Measurements from ENCODE around the gene SLC8A3. TPM values are rescaled to one million over a fixed set of nuclear protein-coding genes. Genes with fewer than 3 reads are reported as not detected.
"Not testable (repeated sequence)": the region's sequence is repeated elsewhere in the genome, so short reads cannot be mapped to it uniquely, and the experiment has no call there.

SLC8A3 gene, protein sequence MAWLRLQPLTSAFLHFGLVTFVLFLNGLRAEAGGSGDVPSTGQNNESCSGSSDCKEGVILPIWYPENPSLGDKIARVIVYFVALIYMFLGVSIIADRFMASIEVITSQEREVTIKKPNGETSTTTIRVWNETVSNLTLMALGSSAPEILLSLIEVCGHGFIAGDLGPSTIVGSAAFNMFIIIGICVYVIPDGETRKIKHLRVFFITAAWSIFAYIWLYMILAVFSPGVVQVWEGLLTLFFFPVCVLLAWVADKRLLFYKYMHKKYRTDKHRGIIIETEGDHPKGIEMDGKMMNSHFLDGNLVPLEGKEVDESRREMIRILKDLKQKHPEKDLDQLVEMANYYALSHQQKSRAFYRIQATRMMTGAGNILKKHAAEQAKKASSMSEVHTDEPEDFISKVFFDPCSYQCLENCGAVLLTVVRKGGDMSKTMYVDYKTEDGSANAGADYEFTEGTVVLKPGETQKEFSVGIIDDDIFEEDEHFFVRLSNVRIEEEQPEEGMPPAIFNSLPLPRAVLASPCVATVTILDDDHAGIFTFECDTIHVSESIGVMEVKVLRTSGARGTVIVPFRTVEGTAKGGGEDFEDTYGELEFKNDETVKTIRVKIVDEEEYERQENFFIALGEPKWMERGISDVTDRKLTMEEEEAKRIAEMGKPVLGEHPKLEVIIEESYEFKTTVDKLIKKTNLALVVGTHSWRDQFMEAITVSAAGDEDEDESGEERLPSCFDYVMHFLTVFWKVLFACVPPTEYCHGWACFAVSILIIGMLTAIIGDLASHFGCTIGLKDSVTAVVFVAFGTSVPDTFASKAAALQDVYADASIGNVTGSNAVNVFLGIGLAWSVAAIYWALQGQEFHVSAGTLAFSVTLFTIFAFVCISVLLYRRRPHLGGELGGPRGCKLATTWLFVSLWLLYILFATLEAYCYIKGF
- total RNA-seq: 0.12 TPM in 1 of 2 replicates, not detected in the other

DNA sequence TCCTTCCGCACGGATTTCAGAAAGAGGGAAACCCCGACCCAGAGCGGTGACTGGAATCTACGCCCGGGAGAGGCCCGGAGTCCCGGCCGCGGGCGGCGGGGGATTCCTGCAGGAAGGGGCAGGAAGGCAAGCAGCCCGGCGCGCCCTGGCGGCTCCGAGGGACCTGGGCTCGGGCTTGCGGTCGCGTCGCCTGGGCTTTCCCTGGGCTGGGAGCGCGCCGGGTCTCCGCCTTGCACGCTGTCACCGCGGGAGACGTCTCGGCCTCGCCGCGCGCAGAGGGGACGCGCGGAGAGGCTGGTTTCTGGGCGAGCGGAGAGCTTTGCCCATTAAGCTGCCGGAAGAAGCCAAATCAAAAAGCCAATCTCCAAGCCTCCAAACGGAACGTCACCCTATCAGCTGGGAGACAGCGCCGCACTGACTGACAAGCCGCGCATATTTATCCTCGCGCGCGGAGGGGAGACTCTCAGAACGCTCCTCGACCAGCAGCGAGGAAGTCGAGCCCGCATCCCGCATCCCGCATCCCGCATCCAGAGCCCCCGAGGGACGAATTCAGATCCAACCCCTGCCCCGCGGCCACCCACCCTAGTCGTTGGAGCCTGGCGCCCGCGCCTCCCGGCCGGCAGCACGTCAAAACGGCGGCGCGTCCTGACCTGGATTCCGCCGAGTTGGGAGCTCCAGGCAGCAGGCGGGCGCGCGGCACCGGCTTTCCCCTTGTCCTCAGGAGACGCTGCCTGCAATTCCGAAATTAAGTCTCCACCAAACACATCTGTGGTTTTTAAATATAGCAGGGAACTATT lies at the start of gene SLC8A3:
TSS of gene SLC8A3 (minus strand) at position 293 of the 797 bp plus-strand sequence. CDS start 20,529 bp downstream, outside the sequence.
- peak within 1 kb of the TSS; percentile 49 for H3K4me3 ChIP-seq (ENCODE audit: low read depth, low read length)
- no peak for DNase-seq (ENCODE audit: low read depth)
- TF ChIP-seq, protein P1, sequence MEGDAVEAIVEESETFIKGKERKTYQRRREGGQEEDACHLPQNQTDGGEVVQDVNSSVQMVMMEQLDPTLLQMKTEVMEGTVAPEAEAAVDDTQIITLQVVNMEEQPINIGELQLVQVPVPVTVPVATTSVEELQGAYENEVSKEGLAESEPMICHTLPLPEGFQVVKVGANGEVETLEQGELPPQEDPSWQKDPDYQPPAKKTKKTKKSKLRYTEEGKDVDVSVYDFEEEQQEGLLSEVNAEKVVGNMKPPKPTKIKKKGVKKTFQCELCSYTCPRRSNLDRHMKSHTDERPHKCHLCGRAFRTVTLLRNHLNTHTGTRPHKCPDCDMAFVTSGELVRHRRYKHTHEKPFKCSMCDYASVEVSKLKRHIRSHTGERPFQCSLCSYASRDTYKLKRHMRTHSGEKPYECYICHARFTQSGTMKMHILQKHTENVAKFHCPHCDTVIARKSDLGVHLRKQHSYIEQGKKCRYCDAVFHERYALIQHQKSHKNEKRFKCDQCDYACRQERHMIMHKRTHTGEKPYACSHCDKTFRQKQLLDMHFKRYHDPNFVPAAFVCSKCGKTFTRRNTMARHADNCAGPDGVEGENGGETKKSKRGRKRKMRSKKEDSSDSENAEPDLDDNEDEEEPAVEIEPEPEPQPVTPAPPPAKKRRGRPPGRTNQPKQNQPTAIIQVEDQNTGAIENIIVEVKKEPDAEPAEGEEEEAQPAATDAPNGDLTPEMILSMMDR (conservative IDR thresholded peaks at IDR 0.05; ENCODE audit: low read depth, low read length): no peak

DNA sequence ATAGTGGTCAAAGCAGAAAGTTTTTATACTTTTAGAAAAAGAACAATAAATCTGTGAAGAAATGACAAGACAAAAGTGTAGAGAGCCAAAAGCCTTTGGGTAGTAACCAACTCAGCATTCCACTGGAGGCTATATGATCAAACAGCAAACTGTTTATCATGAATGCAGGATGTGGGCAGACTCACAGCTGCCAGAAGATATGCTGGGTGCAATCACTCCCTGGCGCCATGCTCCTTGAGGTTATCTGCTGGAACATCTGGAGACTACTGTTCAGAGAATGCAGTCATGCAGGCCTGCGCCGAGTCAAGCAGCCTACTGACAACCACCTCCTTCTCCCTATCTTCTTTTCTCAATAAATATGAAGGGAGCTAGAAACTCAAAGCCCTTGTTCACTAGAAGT lies 49.0 kb upstream of the SLC8A3 start:
- TF ChIP-seq, protein P1 (conservative IDR thresholded peaks at IDR 0.05; ENCODE audit: low read depth, low read length): no peak
- no peak overlapping the region for H3K4me3 ChIP-seq (ENCODE audit: low read depth, low read length)
- DNase-seq (ENCODE audit: low read depth): no peak

DNA sequence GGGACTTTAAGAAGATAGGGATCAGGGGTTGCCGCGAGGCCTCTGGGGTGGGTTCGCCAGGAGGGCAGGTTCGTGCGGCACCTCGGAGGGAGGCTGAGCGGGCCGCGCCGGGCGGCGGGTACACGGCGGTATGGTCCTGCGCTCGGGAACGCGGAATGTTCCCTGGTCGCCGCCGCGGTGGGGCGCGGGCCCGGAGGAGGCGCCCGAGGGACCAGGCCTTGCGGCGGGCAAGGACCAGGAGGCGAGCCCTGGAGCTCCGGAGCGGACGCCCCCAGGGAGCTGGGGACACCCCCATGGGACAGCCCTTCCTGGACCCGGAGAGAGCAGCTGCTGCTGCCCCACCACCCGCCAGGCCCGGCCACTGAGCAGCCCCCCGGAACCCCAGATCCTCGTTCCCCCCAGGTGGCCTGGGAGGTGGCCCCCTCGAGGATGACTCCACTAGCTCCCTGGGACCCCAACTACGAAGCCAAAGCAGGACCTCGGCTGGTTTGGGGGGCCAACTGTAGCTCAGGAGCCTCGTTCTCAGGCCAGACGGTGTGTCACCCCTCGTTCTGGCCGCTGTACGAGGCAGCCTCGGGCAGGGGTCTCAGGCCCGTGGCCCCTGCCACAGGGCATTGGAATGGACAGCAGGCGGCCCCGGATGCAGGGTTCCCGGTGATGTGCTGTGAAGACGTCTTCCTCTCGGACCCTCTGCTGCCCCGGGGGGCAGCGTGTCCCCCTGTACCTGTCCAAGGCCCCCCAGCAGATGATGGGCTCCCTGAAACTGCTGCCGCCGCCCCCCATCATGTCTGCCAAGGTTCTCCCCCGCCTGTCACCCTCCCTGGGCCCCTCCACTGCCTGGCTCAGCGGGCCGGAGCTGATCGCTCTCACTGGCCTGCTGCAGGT lies 45.6 kb upstream of the SLC8A3 start:
- TF ChIP-seq, protein P1 (conservative IDR thresholded peaks at IDR 0.05; ENCODE audit: low read depth, low read length): no peak
- no peak overlapping the region for H3K4me3 ChIP-seq (ENCODE audit: low read depth, low read length)

DNA sequence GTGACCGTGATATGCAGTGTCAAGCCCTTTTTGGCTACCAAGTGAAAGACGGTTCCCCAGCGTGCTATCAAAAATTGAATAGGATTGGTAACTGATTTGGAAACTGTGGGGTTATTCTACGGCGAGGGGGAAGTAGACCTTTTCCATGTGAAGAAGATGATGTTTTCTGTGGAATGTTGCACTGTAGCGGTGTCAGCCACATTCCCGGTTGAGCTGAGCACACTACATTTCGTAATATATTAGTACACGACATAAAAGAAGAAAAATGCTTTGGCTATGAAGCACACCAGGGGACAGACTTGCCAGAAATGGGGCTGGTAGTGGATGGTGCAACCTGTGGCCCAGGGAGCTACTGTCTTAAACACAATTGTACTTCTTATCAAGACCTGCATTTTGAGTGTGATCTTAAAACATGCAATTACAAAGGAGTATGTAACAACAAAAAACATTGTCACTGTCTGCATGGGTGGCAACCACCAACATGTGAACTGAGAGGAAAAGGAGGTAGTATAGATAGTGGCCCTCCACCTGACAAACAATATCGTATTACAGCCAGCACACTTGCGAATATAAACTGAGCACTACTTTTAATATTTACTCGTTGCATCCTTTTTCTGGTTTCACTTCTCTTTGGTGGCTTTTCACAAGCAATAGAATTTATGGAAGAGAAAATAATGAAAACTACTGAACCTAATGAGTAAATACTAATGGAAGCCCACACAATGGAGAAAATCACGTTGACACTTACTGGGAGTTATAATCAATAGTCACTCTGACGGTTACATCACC lies 43.2 kb upstream of the SLC8A3 start:
- DNase-seq (ENCODE audit: low read depth): not testable (repeated sequence)

More for the DNA sequence above, 45.6 kb upstream of the SLC8A3 start:
- DNase-seq (ENCODE audit: low read depth): no peak

DNA sequence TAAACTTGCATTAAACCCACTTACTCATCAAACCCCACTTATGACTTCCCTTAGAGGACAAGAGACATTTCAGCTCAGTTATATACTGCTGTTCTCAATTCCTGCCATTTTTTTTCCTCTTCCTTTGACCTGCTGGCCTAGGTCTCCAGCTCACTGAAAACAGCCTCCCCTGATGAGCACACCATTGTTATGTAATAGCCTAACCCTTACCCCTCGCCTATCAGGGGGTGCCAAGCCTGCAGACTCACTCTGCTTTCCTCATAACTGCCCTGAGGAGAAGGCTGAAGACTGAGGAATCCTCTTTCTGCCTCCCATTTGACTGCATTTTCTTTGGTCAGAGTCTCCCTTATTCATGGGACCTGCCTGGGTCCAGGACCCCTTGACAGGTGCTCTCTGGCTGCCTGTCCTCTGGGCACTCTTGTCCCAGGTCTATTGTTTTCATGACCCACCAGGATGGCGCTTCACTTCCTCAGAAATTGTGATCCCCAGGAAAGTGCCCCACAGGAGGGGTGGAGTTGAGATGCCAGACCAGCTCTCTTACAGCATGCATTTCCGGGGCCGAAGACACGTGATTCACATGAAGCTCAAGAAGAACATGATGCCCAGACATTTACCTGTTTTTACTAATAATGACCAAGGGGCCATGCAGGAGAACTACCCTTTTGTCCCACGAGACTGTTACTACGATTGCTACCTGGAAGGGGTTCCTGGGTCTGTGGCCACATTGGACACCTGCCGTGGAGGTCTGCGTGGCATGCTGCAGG lies 41.3 kb upstream of the SLC8A3 start:
- not testable (repeated sequence) for DNase-seq (ENCODE audit: low read depth)

More for the DNA sequence above, 43.2 kb upstream of the SLC8A3 start:
- not testable (repeated sequence) for H3K4me3 ChIP-seq (ENCODE audit: low read depth, low read length)

DNA sequence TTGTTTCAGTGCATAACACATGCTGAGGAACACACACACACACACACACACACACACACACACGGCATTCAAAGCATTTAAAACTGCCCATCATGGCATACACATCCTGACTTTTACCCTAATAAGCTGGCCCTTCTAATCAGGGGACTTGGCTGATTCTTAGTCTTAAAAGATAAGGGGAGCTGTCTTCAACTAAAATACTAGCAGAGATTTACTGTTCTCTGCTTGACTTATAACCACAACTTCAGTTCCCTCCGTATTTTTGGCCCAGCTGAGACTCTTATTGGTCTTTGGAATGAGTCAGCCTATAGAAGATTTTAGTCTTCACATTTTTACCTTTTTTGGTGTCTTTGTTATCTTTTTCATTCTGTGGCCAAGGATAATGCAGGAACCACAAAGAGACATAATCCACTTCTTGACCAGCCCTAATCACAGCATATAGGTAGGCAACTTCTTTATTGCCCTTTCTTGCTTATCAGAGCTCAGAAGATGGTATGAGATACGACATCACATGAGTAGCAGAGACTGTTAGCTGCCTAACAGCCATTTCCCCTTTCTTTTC lies 25.1 kb upstream of the SLC8A3 start:
- H3K4me3 ChIP-seq (ENCODE audit: low read depth, low read length): no peak overlapping the region
- TF ChIP-seq, protein P1 (conservative IDR thresholded peaks at IDR 0.05; ENCODE audit: low read depth, low read length): no peak
- no peak for DNase-seq (ENCODE audit: low read depth)

More for the DNA sequence above, 41.3 kb upstream of the SLC8A3 start:
- H3K4me3 ChIP-seq (ENCODE audit: low read depth, low read length): not testable (repeated sequence)
